H1 (cell line): ENCODE measurements around the gene CUBN.

Experiments
- EP300 ChIP-seq, 2 experiments: IDR thresholded peaks; 1 replicate in 1 of 2; 2 replicates in 1 of 2; pipeline ENCODE4 v1.6.1; 2011 to 2012; ENCODE audit warnings: low read depth in 2 of 2, low read length in 2 of 2, mild to moderate bottlenecking in 2 of 2, borderline replicate concordance in 1 of 2, inconsistent platforms in 1 of 2, moderate library complexity in 1 of 2
- JUND ChIP-seq: IDR thresholded peaks from 2 replicates; pipeline ENCODE4 v1.6.1; 2011; ENCODE audit warnings: mild to moderate bottlenecking, improper control_type of control experiment, low read length
- POLR2A ChIP-seq, 2 experiments: IDR thresholded peaks; 1 replicate in 1 of 2; 2 replicates in 1 of 2; pipeline ENCODE4 v1.6.1; 2011; ENCODE audit warnings: low read depth in 2 of 2, low read length in 2 of 2, mild to moderate bottlenecking in 2 of 2; ENCODE audit errors: control extremely low read depth in 1 of 2
- POLR2AphosphoS5 ChIP-seq: IDR thresholded peaks from 2 replicates; pipeline ENCODE4 v1.6.1; 2011; ENCODE audit warnings: low read depth, low read length
- TF ChIP-seq, protein P1 (sequence below), 3 experiments: IDR thresholded peaks; 1 replicate in 2 of 3; 2 replicates in 1 of 3; pipeline versions ENCODE4 v1.5.1 to v1.6.1; 2011; ENCODE audit warnings: low read length in 3 of 3, mild to moderate bottlenecking in 3 of 3, inconsistent platforms in 2 of 3, low read depth in 1 of 3, moderate library complexity in 1 of 3; ENCODE audit not compliant: insufficient read depth in 1 of 3; ENCODE audit errors: control extremely low read depth in 1 of 3

DNA sequence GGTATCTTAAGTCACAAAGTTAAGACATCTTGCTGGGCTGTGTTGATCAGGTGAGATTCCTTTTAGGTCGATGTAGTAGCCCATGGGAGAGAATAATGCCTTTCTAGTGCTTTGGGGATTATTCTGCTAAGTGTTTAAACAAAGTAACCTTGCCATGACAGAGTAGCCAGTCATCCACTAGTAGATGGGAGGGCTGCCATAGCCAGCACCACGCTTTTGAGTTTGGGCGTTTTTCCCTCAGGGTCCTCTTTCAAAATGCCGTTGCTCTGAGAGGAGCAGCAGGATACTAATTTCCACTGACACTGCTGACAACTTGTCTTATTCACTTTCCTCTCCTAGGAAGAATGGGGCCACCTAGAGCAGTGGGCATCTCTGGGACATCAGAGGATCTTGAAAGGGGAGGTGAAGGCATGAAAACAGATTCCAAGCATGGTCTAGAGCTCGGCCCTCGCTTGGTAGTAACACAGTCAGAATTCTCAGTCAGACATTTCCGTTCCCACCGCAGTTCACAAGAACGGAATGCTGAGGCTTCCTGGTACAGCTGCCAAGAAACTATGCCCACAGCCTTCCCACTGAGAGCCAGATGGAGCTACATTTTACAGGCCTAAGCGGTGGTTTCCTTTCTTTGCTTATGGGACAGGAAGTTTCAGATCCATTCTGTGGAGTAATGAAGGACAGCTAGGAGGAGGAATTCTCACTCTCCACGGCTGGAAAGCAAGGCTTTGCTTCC lies 297.1 kb downstream of the CUBN start:
- TF ChIP-seq EP300 (IDR thresholded peaks at IDR 0.05; ENCODE audit: borderline replicate concordance in 1 of 2, low read depth in 2 of 2, low read length in 2 of 2) = no peak
- TF ChIP-seq, protein P1, sequence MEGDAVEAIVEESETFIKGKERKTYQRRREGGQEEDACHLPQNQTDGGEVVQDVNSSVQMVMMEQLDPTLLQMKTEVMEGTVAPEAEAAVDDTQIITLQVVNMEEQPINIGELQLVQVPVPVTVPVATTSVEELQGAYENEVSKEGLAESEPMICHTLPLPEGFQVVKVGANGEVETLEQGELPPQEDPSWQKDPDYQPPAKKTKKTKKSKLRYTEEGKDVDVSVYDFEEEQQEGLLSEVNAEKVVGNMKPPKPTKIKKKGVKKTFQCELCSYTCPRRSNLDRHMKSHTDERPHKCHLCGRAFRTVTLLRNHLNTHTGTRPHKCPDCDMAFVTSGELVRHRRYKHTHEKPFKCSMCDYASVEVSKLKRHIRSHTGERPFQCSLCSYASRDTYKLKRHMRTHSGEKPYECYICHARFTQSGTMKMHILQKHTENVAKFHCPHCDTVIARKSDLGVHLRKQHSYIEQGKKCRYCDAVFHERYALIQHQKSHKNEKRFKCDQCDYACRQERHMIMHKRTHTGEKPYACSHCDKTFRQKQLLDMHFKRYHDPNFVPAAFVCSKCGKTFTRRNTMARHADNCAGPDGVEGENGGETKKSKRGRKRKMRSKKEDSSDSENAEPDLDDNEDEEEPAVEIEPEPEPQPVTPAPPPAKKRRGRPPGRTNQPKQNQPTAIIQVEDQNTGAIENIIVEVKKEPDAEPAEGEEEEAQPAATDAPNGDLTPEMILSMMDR (IDR thresholded peaks at IDR 0.05; ENCODE audit: control extremely low read depth in 1 of 3, insufficient read depth in 1 of 3, low read depth in 1 of 3, low read length in 3 of 3) = no peak
- no peak for TF ChIP-seq POLR2AphosphoS5
- no peak for TF ChIP-seq POLR2A (IDR thresholded peaks at IDR 0.05; ENCODE audit: control extremely low read depth in 1 of 2, low read depth in 2 of 2, low read length in 2 of 2)
- no peak for TF ChIP-seq JUND
